ENCODE data around the gene PRRX2.
"Not testable (repeated sequence)": the region's sequence is repeated elsewhere in the genome, so short reads cannot be mapped to it uniquely, and the experiment has no call there.

Gene PRRX2

DNA sequence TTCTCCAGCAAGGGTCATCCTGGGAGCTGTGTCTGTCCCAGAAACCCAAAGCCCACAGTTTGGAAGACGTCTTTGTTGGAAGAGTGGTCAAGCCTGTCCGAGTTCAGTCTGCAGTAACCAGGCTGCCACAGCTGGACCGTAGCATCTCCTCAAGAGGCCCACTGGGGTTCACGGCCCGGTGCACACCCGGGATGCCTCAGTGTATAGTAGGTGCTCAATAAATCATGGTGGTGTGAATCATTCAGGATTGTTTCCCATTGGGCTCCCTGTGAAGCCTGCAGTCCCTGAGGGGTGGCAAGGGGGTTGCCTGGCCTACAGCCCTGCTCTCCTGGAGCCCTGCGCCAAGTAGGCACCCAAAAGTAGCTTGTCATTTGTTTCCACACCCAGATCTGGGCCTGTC is 10.3 kb upstream of the PRRX2 start:
- no peak for DNase-seq

DNA sequence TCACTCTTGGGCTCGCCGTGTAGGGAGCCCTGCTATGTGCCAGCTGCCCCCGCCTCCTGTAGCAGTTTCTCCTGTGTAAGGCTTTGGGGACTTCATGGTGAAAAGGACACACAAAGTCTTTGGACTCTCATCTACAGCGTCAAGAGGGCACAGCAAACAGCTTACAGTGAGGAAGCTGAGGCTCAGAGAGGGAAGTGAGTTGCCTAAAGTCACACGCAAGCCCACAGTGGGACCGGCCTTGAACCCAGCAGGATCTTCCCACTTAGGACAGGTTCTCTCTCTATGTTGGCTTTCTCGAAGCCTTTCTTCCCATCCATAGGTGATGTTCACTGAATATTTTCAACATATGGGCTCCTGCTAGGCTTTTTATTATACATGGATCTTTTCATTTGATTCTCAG is 9.8 kb upstream of the PRRX2 start:
- no peak for DNase-seq

DNA sequence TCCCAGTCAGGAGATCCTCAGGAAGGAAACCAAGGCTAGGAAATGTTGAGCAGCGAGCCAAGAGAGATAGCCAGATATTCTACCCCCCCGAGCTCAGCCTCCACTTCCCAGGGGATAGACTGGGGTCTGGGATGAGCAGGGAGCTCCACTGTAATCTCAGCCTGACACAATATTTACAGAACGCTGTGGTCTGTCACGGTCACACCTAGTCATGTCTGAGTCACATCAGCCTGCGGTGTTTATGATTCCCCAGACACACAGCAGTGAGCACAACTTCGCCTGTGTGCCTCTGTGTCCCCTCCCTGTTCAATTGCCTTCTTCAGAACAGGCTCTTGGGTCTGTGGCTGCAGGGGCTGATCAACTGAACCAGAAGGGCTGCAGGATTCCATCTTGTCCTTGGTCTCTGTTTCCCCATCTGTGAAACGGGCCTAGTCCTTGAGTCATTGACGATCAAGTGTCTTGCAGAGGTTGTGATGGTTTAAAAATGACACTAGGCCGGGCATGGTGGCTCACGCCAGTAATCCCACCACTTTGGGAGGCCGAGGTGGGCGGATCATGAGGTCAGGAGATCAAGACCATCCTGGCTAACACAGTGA is 8.6 kb upstream of the PRRX2 start:
- DNase-seq = no peak

DNA sequence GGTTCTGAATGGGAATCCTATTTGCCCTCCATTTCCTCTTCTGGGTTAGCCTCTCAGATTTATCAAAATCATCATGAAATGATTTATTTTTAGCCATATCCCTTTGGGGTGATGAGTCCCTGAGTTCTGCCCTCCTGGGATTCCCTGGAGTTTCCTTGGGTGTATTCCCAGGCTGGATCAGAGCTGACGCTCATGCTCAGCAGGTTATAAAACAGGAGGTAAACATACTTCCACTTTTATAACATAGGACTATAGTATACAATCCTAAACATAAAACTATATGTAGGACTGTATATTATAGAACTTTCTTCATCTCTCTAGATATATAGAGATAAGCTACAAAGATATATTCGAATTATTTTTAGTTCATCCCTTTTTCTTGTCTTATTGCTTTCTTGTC is 4.4 kb upstream of the PRRX2 start:
- no peak for DNase-seq

DNA sequence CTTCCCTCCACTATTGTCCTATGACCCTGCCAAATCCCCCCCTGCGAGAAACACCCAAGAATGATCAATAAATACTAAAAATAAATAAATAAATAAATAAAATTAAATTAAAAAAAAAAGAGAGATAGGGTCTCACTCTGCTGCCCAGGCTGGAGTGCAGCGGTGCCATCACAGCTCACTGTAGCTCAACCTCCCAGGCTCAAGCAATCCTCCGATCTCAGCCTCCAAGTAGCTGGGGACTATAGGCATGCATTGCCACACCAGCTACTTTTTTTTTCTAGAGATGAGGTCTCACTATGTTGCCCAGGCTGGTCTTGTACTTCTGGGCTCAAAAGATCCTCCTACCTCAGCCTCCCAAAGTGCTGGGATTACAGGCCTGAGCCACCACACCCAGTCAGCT is 3.2 kb upstream of the PRRX2 start:
- not testable (repeated sequence) for DNase-seq

DNA sequence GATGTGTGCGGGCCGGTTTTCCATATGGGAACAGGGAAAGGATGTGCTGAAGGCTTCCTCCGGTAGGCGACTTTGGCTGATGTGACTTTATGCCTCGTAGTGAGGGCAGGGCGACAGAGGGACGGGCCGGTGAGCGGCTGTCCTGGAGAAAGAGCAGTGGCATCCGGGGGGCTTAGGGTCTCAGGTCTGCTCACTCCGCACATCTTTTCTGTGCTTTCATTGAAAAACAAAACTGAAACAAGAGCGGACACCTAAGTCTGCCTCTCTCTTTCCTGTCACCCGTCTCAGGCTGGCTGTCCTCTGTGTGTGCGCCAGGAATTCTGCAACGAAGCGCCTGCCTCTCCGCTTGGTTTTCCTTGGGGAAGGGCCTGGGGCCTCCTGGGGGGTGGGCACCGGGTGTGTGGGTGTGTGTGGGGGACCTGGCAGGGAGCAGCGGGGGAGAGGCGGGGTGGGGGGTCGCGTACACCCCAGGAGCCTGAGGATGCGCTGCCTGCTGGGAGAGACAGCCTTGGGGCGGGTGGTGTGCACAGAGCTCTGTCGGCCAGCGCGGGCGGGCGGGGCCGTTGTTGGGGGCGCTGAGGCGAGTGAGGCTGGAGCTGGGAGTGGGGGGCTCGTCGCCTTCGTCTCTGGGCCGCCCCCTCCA is 580 bp upstream of the PRRX2 start:
- no peak for DNase-seq

DNA sequence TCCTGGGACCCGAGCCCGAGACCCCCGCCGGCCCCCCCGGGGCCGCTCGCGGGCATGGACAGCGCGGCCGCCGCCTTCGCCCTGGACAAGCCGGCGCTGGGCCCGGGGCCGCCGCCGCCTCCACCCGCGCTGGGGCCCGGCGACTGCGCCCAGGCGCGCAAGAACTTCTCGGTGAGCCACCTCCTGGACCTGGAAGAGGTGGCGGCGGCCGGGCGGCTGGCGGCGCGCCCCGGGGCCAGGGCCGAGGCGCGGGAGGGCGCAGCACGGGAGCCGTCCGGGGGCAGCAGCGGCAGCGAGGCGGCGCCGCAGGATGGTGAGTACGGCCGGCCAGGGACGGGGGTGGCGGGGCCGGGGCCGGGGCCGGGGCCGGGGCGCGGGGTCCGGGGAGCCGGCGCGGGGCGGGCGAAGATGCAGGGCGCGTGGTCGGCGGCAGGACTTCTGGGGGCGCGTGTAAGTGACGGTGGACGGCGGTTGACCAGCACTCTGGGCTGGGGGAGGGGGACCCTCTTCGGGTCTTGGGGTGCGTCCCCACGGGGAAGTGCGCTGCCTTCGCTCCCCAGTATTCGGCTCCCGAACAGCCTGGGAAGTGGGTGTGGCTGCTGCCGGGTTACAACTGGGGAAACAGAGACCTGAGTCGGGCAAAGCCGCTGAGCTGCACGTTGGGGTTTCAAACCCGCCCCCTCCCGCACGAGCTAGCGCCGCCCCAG is 520 bp downstream of the PRRX2 start:
- DNase-seq = no peak

DNA sequence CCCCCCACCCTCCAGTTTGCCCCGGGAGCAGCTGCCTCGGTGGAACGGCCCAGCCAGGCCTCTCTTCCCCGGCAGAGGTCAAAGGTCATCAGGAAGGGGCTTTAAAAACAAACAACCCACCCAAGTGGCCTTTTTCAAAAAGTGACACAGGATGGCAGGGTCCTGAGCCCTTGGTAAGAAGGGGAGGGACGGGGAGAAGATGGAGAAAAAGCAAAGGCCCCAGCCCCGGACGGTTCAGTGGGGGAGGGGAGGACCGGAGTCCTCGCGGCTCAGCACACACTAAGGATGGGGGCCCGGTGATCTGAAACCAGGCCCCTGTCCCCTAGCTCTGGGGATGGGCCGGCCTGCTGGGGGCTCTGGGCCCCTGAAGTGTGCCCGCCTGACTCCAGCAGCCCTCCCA is 1.1 kb downstream of the PRRX2 start:
- DNase-seq = no peak

DNA sequence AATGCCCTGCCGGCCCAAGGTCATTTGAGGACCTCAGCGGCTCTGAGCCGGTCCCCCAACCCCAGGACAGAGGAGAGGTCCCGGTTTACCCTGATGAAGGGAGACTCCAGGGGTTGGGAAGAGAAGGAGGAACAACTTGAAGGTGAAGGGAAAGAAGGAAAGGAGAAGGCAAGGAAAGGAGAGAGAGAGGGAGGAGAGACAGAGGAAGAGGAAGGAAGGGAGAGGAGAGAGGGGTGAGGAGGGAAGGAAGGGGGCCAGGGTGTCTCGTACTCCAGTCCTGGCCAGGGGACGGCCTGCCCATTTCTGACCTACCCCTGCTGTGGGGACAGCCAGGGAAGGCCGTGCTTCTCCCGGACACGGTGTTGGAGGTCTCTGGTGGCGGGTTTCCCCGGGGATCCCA is 1.9 kb downstream of the PRRX2 start:
- no peak for DNase-seq

DNA sequence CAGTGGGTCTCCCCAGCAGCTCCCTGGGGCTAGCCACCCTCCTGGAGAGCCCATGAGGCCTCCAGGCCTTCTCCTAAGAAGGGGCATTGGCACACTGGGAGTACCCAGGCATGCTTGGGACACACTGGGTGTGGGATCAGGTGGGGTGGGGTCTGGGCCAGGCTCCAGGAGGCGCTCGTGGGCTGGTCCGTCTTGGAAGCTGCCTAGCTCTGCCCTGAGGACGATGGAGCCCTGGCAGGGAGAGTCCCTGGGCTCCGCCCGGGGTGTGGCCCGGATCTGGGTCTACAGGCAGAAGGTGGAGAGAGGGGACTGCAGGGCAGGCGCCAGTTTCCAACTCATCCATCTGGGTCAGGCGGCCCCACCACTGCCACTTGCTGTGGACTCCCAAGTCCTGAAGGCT is 2.4 kb downstream of the PRRX2 start:
- DNase-seq = no peak

DNA sequence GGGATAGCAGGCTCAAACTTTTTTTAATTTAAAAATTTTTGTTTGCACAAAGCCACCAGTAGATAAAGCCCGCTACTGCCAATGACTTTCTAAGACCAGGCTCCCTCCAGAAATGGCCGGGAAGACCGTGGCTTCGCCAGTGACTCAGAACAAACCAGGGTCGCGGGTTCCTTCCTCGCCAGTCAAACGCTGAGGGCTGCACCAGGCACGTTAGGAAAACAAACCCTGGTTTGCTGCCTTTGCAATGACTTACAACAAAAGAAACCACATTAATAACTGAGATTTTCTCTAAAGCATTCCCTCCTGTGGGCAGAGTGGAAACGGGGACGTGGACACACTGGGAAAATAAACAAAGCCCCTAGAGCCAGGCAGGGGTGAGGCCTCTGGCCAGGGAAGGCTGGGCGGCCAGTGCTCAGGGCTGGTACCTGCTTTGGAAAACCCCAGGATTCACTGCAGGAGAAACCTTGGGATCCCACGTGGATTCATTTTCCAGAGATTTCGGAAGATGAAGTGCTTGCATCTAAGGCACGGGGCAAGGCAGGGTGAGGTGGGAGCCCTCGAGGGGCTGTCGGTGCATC is 3.8 kb downstream of the PRRX2 start:
- no peak for DNase-seq

DNA sequence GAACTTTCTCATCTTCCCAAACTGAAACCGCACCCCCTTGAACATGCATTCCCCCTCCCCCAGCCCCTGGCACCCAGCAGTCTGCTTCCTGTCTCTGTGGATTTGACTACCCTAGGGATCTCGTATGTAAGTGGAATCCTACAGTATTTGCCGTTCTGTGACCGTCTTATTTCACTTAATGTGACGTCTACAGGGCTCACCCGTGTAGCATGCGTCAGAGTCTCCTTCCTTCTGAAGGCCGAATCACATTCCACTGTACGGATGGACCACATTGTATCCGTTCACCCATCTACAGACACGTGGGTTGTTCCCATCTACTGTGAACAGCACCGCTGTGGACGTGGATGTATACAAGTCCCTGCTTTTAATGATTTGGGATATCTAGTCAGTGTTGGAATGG is 4.5 kb downstream of the PRRX2 start:
- DNase-seq = no peak

DNA sequence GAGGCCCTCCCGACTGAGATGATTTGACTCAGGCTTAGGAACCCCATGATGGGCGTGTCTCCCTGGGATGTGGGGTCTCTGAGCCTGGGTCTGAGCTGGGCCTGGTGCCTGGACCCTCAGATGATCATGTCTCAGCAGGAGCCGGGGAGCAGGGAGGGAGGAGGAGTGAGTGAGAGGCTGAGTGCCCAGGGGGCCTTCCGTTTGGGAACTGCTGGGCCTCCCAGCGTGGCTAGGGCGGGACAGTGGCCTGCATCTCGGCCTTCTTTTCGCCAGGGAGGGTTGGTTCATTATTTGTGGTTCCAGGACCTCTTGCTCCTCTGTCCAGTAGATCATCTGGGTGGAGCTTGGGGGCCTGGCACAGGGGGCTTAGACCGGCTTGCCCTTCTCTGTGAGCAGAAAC is 5.6 kb downstream of the PRRX2 start:
- no peak for DNase-seq

DNA sequence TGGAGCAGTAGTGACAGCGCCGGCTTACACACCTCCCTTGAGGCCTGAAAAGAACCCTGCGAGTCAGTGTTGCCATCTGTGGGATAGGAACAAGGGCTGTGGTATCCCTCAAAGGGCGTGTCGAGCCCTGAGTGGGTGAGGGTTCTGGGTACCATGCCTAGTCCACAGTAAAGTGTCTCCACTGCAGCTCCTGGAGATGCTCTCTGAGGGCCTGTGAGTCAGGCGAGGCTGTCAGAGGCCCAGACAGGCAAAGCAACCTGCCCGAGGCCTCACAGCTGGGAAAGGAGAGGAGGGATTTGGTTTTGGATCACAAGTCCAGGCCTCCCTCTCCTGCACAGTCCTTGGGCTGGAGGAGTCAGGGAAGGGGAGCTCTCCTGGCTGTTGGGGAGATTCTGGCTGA is 6.1 kb downstream of the PRRX2 start:
- DNase-seq = peak in 1 of 2 experiments; percentile 8

DNA sequence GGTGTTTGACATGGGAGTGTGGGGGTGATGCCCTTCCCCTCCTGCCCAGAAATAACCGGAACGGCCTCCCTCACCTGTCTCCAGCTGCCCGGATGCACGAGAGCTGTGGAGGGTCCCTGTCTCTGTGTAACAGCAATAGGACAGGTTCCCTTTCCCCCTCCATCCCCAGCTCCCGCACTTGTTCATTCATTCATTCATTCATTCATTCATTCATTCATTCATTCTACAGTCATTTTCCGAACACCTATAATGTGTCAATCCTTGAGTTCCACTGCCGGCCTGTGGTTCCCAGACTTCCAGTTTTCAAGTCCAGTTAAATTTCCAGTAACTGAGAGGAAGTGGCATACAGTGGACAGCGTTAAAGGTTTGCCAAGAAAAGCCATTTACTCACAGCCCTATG is 7.3 kb downstream of the PRRX2 start:
- no peak for DNase-seq

DNA sequence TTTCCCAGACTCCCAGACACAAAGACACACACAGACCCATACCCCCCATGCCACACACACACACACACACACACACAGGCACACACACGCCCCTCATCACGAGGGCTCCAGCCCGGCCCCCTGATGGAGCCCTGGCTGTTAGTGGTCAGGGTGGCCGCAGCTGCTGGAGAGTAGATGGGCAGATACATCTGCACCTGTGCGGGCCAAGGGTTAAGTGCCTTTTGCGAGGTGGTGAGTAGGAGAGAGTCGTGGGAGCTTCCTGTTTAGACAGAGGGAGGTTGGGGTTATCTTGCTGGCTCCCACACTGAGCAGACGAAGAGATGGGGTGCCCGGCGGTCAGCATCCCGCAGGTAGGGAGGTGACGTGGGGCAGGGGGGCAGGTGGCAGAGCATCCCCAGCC is 8.2 kb downstream of the PRRX2 start:
- no peak for DNase-seq

DNA sequence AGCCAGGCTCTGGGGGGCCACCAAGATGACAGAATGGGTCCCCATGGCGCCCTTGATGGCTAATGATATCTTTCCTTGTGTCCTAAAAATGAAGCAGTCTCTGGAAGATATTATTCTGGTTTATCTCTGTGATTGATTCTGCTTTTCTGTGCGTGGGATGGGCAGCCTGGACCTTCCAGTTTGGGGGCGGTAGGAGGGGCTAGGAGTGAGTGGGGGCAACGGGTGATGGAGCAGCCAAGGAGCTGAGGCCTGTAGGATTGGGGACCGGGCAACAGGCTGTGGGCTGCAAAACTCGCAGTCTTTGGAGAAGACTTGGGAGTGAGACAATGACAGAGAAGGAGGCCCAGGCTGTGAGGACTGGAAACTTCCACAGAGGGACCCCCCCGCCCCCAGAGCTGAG is 8.8 kb downstream of the PRRX2 start:
- DNase-seq = no peak

DNA sequence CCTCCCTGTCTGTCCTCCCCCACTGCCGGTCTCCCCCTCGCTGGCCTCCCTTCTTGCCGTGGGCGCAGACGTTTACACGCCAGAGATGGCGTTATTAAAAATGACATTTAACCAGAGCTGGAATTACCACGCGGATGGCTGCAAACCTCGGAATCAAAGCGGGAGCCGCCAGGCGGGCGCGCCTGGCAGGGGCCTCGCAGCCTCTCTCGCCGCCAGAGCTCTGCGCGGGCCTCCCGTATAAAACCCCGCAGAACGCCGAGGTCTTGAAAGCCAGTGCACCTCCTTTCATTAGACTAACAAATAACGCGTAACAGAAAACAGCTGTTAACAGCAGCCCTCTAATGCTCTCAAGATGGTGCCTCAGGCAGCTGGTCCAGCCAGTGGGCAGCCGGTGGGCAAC is 10.2 kb downstream of the PRRX2 start:
- no peak for DNase-seq

DNA sequence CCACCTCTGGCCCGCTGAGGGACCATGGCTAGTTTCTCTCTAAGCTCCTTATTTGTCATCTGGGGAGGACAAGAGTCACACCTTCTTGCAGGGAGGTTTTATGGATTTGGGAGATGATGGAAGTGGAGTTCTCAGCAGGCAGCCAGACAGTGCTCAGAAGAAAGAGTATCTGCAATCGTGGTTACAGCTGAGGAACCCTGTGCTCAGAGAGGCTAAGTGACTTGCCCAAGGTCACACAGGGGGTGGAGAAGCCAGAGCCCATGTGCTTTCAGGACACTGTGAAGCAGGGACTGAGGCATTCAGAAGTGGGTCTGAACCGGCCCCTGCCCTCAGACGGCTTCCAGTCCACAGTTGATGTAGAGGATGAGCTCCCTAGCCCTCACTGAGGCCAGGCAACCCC is 10.8 kb downstream of the PRRX2 start:
- DNase-seq = no peak

DNA sequence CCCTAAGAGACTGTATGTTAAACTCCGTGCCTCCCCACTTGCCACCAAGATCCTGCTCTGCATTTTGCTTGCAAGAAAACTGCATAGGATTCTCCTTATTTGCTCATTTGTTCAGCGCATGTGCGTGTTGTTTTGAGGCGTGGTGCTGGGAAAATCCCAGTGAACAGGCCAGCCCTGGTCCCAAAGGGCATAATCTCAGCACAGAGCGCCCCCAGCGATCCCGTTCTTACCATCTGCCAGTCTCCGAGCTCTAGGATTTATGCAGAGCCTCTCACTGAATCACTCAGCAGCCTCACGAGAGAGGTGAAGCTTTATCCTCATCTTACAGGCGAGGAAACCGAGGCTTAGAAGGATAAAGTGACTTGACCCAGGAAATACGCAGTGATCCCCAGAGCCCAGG is 11.5 kb downstream of the PRRX2 start:
- no peak for DNase-seq

DNA sequence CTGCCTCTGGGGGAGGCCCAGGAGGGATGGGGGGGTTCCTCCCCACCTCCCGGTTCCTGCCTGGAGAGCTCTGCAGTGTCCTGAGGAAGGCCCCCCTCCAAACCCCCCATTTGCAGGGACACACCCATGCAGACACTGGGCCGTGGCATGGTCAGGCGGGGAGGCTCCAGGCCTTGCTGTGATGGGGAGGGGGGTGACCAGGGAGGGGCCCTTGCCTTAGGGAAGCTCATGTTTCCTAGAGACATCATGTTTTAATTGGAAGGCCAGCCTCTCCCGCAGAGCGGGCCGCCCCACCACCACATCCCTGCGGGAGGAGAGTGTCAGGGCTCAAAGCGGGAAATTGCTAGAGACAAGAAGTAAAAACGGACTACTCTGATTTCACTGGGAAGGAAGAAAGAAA is 12.0 kb downstream of the PRRX2 start:
- DNase-seq = no peak

DNA sequence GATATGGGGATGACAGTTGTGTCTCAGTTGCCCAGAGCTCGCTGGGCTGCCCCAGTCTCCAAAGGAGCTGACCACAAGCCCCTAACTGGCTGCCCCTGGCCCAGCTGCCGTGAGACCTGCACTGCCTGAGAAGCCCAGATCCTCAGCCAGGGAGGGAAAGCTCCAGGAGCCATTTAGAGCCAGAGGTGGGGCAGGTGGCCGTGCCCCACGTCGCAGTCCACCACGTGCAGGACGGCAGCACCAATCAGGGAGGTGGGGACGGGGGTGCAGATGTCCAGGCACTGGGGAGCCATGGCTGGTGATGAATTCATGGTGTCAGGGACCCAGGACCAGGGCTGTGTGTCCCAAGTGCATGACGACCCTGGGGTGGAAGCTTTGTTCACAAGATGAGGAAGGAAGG is 13.4 kb downstream of the PRRX2 start:
- no peak for DNase-seq

DNA sequence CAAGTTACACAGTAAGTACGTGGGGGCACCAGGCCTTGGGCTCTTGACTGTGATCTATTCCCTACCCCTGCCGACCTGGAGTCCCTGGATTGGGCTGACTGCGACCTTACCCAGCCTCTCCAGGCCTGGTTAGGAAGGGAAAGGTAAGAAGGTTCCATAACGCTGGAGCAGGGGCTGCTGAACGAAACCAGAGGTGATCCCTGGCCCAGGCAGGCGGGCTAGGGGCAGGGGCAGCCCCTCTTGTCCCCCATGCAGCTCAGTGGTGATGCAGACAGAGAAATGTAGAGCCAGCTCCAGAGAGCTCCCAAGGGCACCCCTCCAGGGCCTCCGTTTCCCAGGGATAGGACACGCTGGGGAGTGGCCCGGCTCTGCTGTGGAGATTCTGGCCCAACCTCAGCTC is 14.1 kb downstream of the PRRX2 start:
- no peak for DNase-seq

DNA sequence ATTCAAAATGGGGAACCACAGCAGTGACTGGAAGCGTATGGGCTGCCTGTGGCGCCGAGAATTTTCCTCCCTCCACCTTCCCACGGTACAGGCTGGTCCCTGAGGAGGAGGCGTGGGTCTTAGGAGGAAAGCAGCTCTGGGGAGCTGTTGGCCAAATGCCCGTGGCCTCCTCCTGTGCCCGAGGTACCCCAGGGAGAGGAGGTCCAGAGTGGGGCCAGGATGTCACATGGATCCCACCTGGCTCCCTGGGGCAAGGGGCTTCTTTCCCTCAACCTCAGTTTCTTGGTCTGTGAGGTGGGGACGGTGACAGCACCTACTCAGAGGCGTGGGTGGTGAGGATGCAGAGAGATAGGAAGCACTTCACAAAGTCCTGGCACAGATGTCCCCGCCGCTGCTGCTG is 16.5 kb downstream of the PRRX2 start:
- no peak for DNase-seq
